Stimulated activated CD4-positive, alpha-beta T cell treated with anti-CD3 and anti-CD28 coated beads, Interleukin-4, amount 100 ng/mL, for 48 hours (primary cell): ENCODE data around the gene USP17L15.
"Not testable (repeated sequence)": the region's sequence is repeated elsewhere in the genome, so short reads cannot be mapped to it uniquely, and the experiment has no call there.

Experiments
- DNase-seq, 2 donors: peaks; one replicate each; pipeline ENCODE4 v3.0.0-alpha.2; 2020; ENCODE audit warnings: low read depth in 2 of 2

USP17L15 gene

GRCh38 chr4:9234085-9234484 lies at the start of gene USP17L15:
TSS of gene USP17L15 (plus strand) at chr4:9234385. CDS start at chr4:9234385, 0 bp downstream.
- DNase-seq: not testable (repeated sequence)

- not testable (repeated sequence) for DNase-seq
Measured at GRCh38 chr4:9210357-9210756, 23.8 kb upstream of the USP17L15 start, which contains the start of gene USP17L10. TSS of gene USP17L10 (plus strand) at chr4:9210657. CDS start at chr4:9210657, 0 bp downstream.

GRCh38 chr4:9214701-9215100 lies 19.5 kb upstream of the USP17L15 start:
- DNase-seq: not testable (repeated sequence)

- not testable (repeated sequence) for DNase-seq
Measured at GRCh38 chr4:9215105-9215504, 19.1 kb upstream of the USP17L15 start, which contains the start of gene USP17L11. TSS of gene USP17L11 (plus strand) at chr4:9215405. CDS start at chr4:9215405, 0 bp downstream.

- DNase-seq: not testable (repeated sequence)
Measured at GRCh38 chr4:9219852-9220251, 14.3 kb upstream of the USP17L15 start, which contains the start of gene USP17L12. TSS of gene USP17L12 (plus strand) at chr4:9220152. CDS start at chr4:9220152, 0 bp downstream.

- not testable (repeated sequence) for DNase-seq
Measured at GRCh38 chr4:9224596-9224995, 9.6 kb upstream of the USP17L15 start, which contains the start of gene USP17L13. TSS of gene USP17L13 (plus strand) at chr4:9224896. CDS start at chr4:9224896, 0 bp downstream.

- not testable (repeated sequence) for DNase-seq
Measured at GRCh38 chr4:9230249-9230648, 3.9 kb upstream of the USP17L15 start.

- DNase-seq: not testable (repeated sequence)
Measured at GRCh38 chr4:9238461-9238860, 4.3 kb downstream of the USP17L15 start.

- DNase-seq: not testable (repeated sequence)
Measured at GRCh38 chr4:9243579-9243978, 9.4 kb downstream of the USP17L15 start, which contains the start of gene USP17L17. TSS of gene USP17L17 (plus strand) at chr4:9243879. CDS start at chr4:9243879, 0 bp downstream.

- not testable (repeated sequence) for DNase-seq
Measured at GRCh38 chr4:9247953-9248680, 13.9 kb downstream of the USP17L15 start, which contains the start of gene USP17L18. TSS of gene USP17L18 (plus strand) at chr4:9248630. CDS start at chr4:9248630, 0 bp downstream.

- DNase-seq: not testable (repeated sequence)
Measured at GRCh38 chr4:9253078-9253477, 18.9 kb downstream of the USP17L15 start, which contains the start of gene USP17L19. TSS of gene USP17L19 (plus strand) at chr4:9253378. CDS start at chr4:9253378, 0 bp downstream.

- not testable (repeated sequence) for DNase-seq
Measured at GRCh38 chr4:9257824-9258223, 23.6 kb downstream of the USP17L15 start, which contains the start of gene USP17L20. TSS of gene USP17L20 (plus strand) at chr4:9258124. CDS start at chr4:9258124, 0 bp downstream.

- not testable (repeated sequence) for DNase-seq
Measured at GRCh38 chr4:9262572-9262971, 28.4 kb downstream of the USP17L15 start, which contains the start of gene USP17L21. TSS of gene USP17L21 (plus strand) at chr4:9262872. CDS start at chr4:9262872, 0 bp downstream.

- DNase-seq: not testable (repeated sequence)
Measured at GRCh38 chr4:9267319-9267718, 33.1 kb downstream of the USP17L15 start, which contains the start of gene USP17L22. TSS of gene USP17L22 (plus strand) at chr4:9267619. CDS start at chr4:9267619, 0 bp downstream.

- DNase-seq: not testable (repeated sequence)
Measured at GRCh38 chr4:9271719-9272118, 37.5 kb downstream of the USP17L15 start.
